Neural crest cell (in vitro differentiated cells): ENCODE results near the gene MRTO4. TPM values are rescaled to one million over a fixed set of nuclear protein-coding genes. Genes with fewer than 3 reads are reported as not detected.

Experiments
- DNase-seq: peaks from one replicate; pipeline ENCODE4 v3.0.0; 2021; ENCODE audit warnings: low read depth, mixed read lengths, low spot score
- H3K27ac Mint-ChIP-seq: one replicate; pipeline ENCODE4 v1.8.0; 2021; ENCODE audit warnings: mild to moderate bottlenecking, mixed read lengths; ENCODE audit not compliant: unreplicated experiment
- H3K27me3 Mint-ChIP-seq: 2 replicates; pipeline ENCODE4 v1.8.0; 2021; ENCODE audit warnings: low read depth, mild to moderate bottlenecking, mixed read lengths
- H3K36me3 Mint-ChIP-seq: 2 replicates; pipeline ENCODE4 v1.8.0; 2021; ENCODE audit warnings: low read depth, mild to moderate bottlenecking, mixed read lengths
- H3K4me1 Mint-ChIP-seq: 2 replicates; pipeline ENCODE4 v1.8.0; 2021; ENCODE audit warnings: mixed read lengths
- H3K4me3 Mint-ChIP-seq: one replicate; pipeline ENCODE4 v1.8.0; 2021; ENCODE audit warnings: mild to moderate bottlenecking, mixed read lengths
- H3K9me3 Mint-ChIP-seq: 2 replicates; pipeline ENCODE4 v1.8.0; 2021; ENCODE audit warnings: mixed read lengths
- total RNA-seq: library from RNA; stranded (reverse); gene quantifications from 2 replicates; pipeline ENCODE4 v1.2.1, GENCODE V29; 2021
- TF ChIP-seq, protein P1 (sequence below): fragments of 200-600 bp; sonication (generic); conservative IDR thresholded peaks from 2 replicates; pipeline ENCODE4 v1.5.0; 2021; ENCODE audit warnings: antibody characterized with exemption, mild to moderate bottlenecking

MRTO4 gene
- total RNA-seq, 1 donor from 2014 or later = 58.3 TPM

DNA sequence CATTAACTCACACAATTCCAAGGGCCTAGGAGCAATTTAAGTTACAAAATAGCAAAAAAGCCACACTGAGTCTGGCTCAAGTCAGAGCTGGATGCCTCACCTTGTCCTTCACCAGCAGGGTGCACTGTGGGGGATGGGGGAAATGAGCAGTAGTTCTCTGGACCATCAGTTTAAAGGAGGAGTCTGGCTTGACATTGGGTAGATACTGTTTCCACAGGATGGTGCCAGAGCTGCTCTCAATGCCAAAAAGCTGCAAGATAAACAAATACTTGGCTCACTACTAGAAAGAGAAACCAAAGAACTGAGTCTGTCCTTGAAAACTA lies 19.1 kb upstream of the MRTO4 start:
- Mint-ChIP-seq H3K36me3 (peaks cover 8% of the 10 kb centered on the region), H3K27ac (no peak overlapping the region), H3K9me3 (no peaks in the 10 kb centered on the region)

DNA sequence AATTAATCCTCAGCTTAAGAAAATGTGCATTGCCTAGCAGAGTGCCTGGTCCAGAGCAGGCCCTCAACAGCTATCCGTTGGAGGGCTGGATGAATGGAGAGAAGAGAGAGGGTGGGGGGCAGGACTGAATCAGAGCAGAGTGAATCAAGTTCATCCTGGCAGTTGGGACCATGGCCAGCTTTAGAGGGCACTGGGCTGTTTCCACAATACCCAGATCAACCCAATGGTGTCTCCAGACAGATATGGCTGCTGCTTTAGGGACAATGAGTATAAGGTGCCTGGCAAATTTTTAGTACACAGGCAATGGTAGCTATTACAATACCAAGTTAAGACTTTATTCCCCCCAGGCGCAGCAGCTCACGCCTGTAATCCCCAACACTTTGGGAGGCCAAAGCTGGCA lies 17.4 kb upstream of the MRTO4 start:
- Mint-ChIP-seq H3K4me1 (no peaks in the 10 kb centered on the region), H3K4me3 (no peak overlapping the region), H3K27ac (no peak overlapping the region), H3K9me3 (no peaks in the 10 kb centered on the region), H3K27me3 (no peaks in the 10 kb centered on the region), H3K36me3 (peaks cover 8% of the 10 kb centered on the region)
- no peak for DNase-seq
- TF ChIP-seq, protein P1, sequence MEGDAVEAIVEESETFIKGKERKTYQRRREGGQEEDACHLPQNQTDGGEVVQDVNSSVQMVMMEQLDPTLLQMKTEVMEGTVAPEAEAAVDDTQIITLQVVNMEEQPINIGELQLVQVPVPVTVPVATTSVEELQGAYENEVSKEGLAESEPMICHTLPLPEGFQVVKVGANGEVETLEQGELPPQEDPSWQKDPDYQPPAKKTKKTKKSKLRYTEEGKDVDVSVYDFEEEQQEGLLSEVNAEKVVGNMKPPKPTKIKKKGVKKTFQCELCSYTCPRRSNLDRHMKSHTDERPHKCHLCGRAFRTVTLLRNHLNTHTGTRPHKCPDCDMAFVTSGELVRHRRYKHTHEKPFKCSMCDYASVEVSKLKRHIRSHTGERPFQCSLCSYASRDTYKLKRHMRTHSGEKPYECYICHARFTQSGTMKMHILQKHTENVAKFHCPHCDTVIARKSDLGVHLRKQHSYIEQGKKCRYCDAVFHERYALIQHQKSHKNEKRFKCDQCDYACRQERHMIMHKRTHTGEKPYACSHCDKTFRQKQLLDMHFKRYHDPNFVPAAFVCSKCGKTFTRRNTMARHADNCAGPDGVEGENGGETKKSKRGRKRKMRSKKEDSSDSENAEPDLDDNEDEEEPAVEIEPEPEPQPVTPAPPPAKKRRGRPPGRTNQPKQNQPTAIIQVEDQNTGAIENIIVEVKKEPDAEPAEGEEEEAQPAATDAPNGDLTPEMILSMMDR = no peak

More for the DNA sequence above, 19.1 kb upstream of the MRTO4 start:
- Mint-ChIP-seq H3K4me3 (no peak overlapping the region), H3K27me3 (no peaks in the 10 kb centered on the region), H3K4me1 (no peaks in the 10 kb centered on the region)
- no peak for DNase-seq
- TF ChIP-seq, protein P1 = no peak

DNA sequence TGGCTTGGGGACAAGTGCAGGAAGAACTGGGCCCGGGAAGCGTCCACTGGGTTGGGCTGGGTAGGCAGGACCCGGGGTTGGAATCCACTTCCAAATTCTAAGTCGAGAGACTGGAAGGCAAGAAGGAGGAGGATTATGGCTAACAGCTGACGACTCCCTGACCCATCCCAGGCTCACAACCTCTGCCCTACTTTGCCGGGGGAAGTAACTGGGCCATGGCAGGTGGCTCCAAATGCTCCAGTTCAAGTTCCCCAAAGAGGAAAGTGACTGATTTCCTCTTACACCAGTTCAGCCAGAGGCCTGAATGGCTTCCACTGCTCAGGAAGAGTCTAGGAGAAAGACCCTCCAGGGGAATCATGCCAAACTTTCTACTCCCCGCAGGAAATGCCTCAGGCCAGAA lies 11.7 kb upstream of the MRTO4 start:
- peaks cover 8% of the 10 kb centered on the region for H3K36me3 Mint-ChIP-seq
- H3K9me3 Mint-ChIP-seq = no peaks in the 10 kb centered on the region
- no peak for DNase-seq
- TF ChIP-seq, protein P1 = no peak
- no peaks in the 10 kb centered on the region for H3K4me1 Mint-ChIP-seq
- H3K27me3 Mint-ChIP-seq = no peaks in the 10 kb centered on the region
- no peak overlapping the region for H3K4me3 Mint-ChIP-seq
- H3K27ac Mint-ChIP-seq = no peak overlapping the region

DNA sequence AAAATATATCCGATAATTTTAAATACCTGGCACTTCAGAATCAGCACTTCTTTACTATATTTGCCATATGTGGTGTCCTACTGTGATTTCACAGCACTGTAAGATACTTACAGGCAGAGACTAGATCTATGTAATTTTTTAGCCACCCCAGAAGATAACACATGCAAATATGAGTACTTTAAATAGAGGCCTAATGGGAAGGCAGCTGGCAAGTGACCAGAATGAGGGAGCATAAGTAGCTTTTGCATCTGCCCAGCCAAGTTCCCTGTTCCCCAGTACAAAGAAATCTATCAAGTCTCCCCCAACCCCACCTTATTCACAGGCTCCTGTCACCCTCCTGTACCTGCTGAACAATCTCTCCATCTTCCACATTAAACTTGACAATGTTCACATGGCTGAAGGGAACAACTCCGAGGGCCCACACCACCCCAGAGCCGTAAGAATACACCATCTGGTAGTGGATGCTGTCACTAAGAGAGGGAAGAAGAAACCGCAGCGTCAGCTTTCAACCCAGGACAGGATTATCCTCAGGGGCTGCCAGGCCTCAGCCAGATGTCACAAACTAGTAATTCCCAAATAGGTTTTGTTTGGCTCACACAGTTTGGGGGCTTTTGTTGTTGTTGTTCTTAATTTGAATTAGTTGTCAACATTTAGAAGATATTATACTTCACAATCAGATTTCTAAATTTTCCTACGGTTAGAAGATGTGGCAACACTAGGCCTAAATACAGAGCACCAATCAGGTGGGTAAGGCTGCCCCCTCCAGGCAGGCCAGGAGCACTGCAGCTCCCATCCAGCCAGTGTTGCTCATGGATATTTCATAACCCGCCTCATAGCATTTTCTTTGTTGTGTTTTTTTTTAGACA lies 10.7 kb upstream of the MRTO4 start:
- H3K27me3 Mint-ChIP-seq = no peaks in the 10 kb centered on the region
- no peaks in the 10 kb centered on the region for H3K9me3 Mint-ChIP-seq
- no peak overlapping the region for H3K4me3 Mint-ChIP-seq
- TF ChIP-seq, protein P1 = peak; percentile 90
- H3K4me1 Mint-ChIP-seq = no peaks in the 10 kb centered on the region
- peaks cover 8% of the 10 kb centered on the region for H3K36me3 Mint-ChIP-seq
- H3K27ac Mint-ChIP-seq = no peak overlapping the region
- DNase-seq = peak; percentile 66

DNA sequence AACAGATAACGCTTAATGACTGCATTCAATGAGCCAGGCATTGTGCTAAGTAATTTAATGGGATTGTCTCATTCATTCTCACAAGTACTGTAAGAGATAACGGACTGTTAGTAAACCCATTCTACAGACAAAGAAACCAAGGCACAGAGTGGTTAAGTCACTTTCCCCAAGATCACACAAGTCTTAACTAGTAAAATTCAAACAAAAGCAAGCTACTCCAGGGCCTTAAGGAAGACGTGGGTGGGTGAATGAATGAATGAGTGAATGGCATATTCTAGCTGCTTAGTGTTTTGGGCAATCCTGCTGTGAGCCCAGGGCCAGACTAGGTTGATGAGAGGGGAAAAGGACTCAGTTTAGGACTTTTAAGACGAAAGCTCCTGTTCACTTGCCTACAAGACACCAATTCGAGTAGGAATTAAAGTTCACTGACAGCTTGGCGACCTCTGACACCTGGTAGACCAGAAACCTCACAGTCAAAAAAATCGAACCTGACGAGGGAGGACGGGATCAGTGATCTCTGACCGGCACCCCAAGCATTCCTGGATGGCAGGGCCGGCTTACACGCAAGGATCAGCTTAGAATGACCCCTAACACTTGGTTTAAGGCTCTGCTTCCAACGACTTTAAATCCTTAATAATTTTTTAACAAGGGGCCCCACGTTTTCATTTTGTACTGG lies 838 bp upstream of the MRTO4 start:
- H3K4me3 Mint-ChIP-seq = peak overlapping the region; percentile 99
- no peaks in the 10 kb centered on the region for H3K9me3 Mint-ChIP-seq
- H3K27ac Mint-ChIP-seq = peak overlapping the region; percentile 99
- no peak for DNase-seq
- no peaks in the 10 kb centered on the region for H3K36me3 Mint-ChIP-seq
- TF ChIP-seq, protein P1 = no peak
- peaks cover 30% of the 10 kb centered on the region for H3K4me1 Mint-ChIP-seq
- H3K27me3 Mint-ChIP-seq = no peaks in the 10 kb centered on the region
